GM19397 (cell line): Measurements from ENCODE around the gene RAD52.

Experiments
- ATAC-seq: cut with Tn5 transposase; IDR thresholded peaks from one replicate; pipeline ENCODE4 v1.9.1; 2021; ENCODE audit warnings: mild to moderate bottlenecking, moderate library complexity; ENCODE audit not compliant: unreplicated experiment

RAD52 gene

DNA sequence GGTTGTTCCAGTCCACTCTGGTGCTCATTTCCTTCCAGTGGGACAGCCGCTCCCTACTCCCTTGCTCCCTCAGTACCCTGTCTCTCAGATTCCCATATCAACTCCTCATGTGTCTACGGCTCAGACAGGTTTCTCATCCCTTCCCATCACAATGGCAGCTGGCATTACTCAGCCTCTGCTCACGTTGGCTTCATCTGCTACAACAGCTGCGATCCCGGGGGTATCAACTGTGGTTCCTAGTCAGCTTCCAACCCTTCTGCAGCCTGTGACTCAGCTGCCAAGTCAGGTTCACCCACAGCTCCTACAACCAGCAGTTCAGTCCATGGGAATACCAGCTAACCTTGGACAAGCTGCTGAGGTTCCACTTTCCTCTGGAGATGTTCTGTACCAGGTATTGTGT, 69.9 kb downstream of the RAD52 start:
- ATAC-seq: no peak

DNA sequence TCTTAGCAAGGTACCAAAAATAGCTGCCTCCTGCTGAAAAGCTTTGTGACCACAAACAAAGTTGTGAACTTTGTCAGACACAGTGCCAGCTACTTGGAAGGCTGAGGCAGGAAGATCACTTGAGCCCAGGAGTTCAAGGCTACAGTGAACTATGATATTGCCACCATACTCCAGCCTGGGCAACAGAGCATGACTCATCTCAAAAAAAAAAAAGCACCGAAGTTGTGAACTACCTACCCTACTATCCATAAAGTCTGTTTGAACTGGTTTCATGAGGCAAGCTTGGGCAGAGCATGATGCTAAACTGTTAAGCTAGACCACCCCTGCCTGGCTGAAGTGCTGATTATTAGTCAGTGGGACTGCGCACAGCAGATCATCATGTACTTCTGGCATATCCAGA, 75.5 kb downstream of the RAD52 start:
- no peak for ATAC-seq

DNA sequence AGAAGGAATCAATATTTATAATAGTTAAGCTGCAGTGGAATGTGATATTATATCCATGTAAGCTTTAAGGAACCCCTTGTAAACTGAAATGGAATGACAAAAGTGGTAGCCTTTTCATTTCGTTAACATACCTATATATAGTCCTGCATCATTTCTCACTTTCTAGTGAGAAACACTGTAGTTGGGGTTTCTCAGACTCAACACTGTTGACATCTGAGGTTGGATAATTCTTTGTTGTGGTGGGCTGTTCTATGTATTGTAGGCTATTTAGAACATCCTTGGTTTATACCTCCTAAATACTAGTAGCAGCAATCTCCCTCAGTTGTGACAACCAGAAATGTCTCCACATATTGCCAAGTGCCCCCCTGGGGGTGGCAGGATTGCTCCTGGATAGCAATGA, 79.1 kb downstream of the RAD52 start:
- ATAC-seq: no peak

DNA sequence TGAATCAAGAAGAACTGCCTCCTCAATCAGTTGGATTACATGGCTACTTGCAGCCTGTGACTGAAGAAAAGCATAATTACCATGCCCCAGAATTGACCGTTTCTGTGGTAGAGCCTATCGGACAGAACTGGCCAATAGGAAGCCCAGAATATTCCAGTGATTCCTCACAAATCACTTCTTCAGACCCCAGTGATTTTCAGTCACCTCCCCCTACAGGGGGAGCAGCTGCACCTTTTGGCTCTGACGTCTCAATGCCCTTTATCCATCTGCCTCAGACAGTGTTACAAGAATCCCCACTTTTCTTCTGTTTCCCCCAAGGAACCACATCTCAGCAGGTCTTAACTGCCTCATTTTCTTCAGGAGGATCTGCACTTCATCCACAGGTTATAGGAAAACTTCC, 80.8 kb downstream of the RAD52 start:
- no peak for ATAC-seq

DNA sequence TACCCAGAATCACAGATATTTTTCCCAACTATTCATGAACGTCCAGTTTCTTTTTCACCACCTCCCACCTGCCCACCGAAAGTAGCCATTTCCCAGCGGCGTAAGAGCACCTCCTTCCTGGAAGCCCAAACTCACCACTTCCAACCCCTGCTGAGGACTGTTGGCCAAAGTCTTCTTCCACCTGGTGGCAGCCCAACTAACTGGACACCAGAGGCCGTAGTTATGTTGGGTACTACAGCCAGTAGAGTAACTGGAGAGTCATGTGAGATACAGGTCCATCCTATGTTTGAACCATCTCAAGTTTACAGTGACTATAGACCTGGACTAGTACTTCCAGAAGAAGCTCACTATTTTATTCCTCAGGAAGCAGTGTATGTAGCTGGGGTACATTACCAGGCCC, 81.6 kb downstream of the RAD52 start:
- no peak for ATAC-seq

DNA sequence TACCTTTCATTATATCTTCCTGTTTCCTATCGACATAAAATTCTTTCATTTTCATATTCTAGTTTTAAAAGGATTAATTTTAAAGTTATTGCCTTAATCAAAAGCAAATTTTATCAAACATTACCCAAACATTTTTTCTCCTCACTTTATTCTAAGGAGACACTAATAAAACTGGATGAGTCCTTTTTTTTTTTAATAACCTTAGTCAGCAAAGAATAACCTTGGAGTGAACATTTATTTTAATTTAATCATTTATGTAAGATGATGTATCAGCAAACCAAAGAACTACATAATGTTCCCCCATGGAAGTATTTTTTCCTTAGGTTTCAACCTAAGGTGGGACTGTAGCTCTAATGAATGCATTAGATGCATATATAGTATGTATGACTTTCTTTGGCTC, 83.9 kb downstream of the RAD52 start:
- ATAC-seq: no peak

DNA sequence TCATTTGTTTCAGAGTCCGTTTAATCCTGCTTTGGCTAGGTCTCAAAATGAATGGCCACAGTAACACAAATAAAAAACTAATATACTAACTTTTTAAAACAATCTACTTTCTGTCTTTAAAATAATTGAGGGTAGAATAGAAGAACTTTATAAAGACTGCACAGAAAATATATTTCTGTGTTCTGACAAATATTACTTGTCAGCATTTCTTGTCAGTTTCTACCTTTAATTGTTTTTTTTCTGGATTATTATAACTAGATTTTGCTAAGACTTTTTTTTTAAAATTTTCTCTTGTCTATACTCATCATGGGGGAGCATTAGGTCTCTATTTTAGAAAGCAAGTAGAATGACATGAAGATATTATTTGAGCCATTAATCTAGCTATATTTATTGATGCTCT, 86.2 kb downstream of the RAD52 start:
- no peak for ATAC-seq

DNA sequence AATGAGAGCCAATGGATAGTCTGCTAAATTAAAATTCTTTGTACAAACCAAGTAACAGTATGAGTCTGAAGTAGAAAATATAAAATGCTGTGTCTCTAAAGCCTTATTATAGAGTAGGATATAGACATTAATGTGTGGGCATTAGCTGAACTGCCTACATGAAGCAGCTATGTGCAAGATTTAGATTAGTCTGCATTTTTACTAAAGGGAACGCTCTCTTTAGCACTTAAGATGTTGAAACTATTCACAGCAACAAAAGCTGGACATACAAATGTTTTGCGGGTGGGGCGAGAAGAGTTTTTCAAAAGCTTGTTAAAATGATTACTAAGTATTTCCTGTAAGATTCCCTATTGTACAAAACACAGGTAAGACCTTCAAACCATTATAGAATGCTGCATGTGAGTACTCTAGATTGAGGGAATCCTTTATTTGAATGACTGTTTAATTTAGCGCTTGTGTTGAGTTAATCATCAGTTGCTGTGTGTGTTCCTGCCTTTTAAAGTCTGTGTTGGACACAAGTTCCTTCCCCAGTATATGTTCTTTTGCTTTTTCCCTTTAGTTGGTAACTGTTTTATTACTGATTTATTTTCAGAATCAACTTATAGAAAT, 87.1 kb downstream of the RAD52 start:
- no peak for ATAC-seq
